ENCODE data around the gene ANXA6.
"Not testable (repeated sequence)": the region's sequence is repeated elsewhere in the genome, so short reads cannot be mapped to it uniquely, and the experiment has no call there.

The ANXA6 gene

GRCh38 chr5:151179489-151179840 lies 21.9 kb upstream of the ANXA6 start:
- no peaks in the 10 kb centered on the region for H3K4me1 ChIP-seq (ENCODE audit: control insufficient read depth, insufficient read depth, low read length)
- POLR2A ChIA-PET: no interaction called here
- TF ChIP-seq TRIM28 (IDR thresholded peaks at IDR 0.05; ENCODE audit: borderline replicate concordance, low read length) (no peak), ZNF114 (tag by site-specific recombination; IDR thresholded peaks at IDR 0.05) (no peak), PBX3 (CRISPR knock-in tag; IDR thresholded peaks at IDR 0.05) (no peak)
- H3K4me3 ChIP-seq (ENCODE audit: low read depth, low read length): no peak overlapping the region
- peaks cover 0 to 3% of the 10 kb centered on the region in 2 experiments; a peak in 1 of 3 replicates for H3K36me3 ChIP-seq (ENCODE audit: control insufficient read depth in 2 of 2, insufficient read depth in 1 of 2, low read length in 2 of 2)
- H3K9me3 ChIP-seq (ENCODE audit: control insufficient read depth, insufficient read depth, low read depth, low read length): no peaks in the 10 kb centered on the region
- no peak overlapping the region for H3K27ac ChIP-seq (ENCODE audit: extremely low read depth, low read depth, low read length)
- CTCF ChIA-PET: interaction anchor here (2.2 kb wide), 1 partner anchor 15 kb away, joined by 10 read pairs; no protein-coding TSS in a partner anchor

GRCh38 chr5:151178777-151179488 lies 21.4 kb upstream of the ANXA6 start:
- no peak overlapping the region for H3K27ac ChIP-seq (ENCODE audit: extremely low read depth, low read depth, low read length)
- POLR2A ChIA-PET: no interaction called here

GRCh38 chr5:151178372-151178771 lies 20.8 kb upstream of the ANXA6 start:
- H3K4me1 ChIP-seq (ENCODE audit: control insufficient read depth, insufficient read depth, low read length): no peaks in the 10 kb centered on the region
- ChIA-PET POLR2A (no interaction called here), CTCF (interaction anchor here (2.2 kb wide), 1 partner anchor 13 kb away, joined by 10 read pairs; no protein-coding TSS in a partner anchor)
- H3K9me3 ChIP-seq (ENCODE audit: control insufficient read depth, insufficient read depth, low read depth, low read length): no peaks in the 10 kb centered on the region
- no peak for TF ChIP-seq ZNF704 (tag by site-specific recombination; IDR thresholded peaks at IDR 0.05)
- no peak for TF ChIP-seq ZNF223 (tag by site-specific recombination; IDR thresholded peaks at IDR 0.05)
- no peak overlapping the region for H3K4me3 ChIP-seq (ENCODE audit: low read depth, low read length)
- H3K36me3 ChIP-seq (ENCODE audit: control insufficient read depth in 2 of 2, insufficient read depth in 1 of 2, low read length in 2 of 2): peaks cover 0 to 3% of the 10 kb centered on the region in 2 experiments; a peak in 1 of 3 replicates
- no peak overlapping the region for H3K27ac ChIP-seq (ENCODE audit: extremely low read depth, low read depth, low read length)

More at GRCh38 chr5:151178777-151179488, 21.4 kb upstream of the ANXA6 start:
- H3K4me3 ChIP-seq (ENCODE audit: low read depth, low read length): no peak overlapping the region
- H3K36me3 ChIP-seq (ENCODE audit: control insufficient read depth in 2 of 2, insufficient read depth in 1 of 2, low read length in 2 of 2): peaks cover 0 to 3% of the 10 kb centered on the region in 2 experiments; a peak in 1 of 3 replicates
- no peaks in the 10 kb centered on the region for H3K4me1 ChIP-seq (ENCODE audit: control insufficient read depth, insufficient read depth, low read length)
- CTCF ChIA-PET: interaction anchor here (2.2 kb wide), 1 partner anchor 14 kb away, joined by 10 read pairs; no protein-coding TSS in a partner anchor
- TF ChIP-seq ZNF677 (tag by site-specific recombination; IDR thresholded peaks at IDR 0.05) (peak; percentile 71), ZBTB49 (tag by site-specific recombination; IDR thresholded peaks at IDR 0.05; ENCODE audit: low read depth) (no peak), ZNF596 (tag by site-specific recombination; IDR thresholded peaks at IDR 0.05) (no peak), SCRT2 (tag by site-specific recombination; IDR thresholded peaks at IDR 0.05) (peak; percentile 20; the same call in 1 of the 2 replicates), ZNF18 (tag by site-specific recombination; IDR thresholded peaks at IDR 0.05) (no peak)
- no peaks in the 10 kb centered on the region for H3K9me3 ChIP-seq (ENCODE audit: control insufficient read depth, insufficient read depth, low read depth, low read length)

GRCh38 chr5:151176268-151176667 lies 18.7 kb upstream of the ANXA6 start:
- H3K9me3 ChIP-seq (ENCODE audit: control insufficient read depth, insufficient read depth, low read depth, low read length); H3K27ac ChIP-seq (ENCODE audit: extremely low read depth, low read depth, low read length); H3K36me3 ChIP-seq (ENCODE audit: control insufficient read depth in 2 of 2, insufficient read depth in 1 of 2, low read length in 2 of 2); H3K4me1 ChIP-seq (ENCODE audit: control insufficient read depth, insufficient read depth, low read length); POLR2A ChIA-PET; H3K4me3 ChIP-seq (ENCODE audit: low read depth, low read length): not testable (repeated sequence)
- CTCF ChIA-PET: interaction anchor here (0.6 to 2.1 kb wide), 3 partner anchors 9 to 140 kb away, joined by 3 to 8 read pairs (median 3); no protein-coding TSS in a partner anchor

Data from HEK293 (cell line).